ENCODE data around the gene DNAH10.

The DNAH10 gene

DNA sequence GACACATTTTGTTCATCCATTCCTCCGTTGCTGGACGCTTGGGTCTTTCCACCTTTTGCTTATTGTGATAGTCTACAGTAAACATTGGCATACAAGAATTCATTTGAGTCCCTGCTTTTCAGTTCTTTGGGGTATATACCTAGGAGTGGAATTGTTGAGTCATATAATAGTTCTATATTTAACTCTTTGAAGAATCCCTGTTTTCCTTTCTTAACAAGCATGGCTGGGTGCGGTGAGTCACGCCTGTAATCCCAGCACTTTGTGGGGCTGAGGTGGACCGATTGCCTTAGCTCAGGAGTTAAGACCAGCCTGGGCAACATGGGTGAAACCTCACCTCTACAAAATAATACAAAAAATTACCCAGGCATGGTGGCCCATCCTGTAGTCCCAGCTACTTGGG, 135.1 kb downstream of the DNAH10 start:
- Histone ChIP-seq H3K79me2 (ENCODE audit: insufficient read depth, low read length) (no peaks in the 10 kb centered on the region), H3K9me2 (replicated peaks; ENCODE audit: insufficient read depth, low read length) (no peaks in the 10 kb centered on the region), H3K36me3 (ENCODE audit: low read length) (no peaks in the 10 kb centered on the region), H3F3A (ENCODE audit: insufficient read depth) (no peaks in the 10 kb centered on the region), H3K9me3 (ENCODE audit: insufficient read depth, low read length) (no peaks in the 10 kb centered on the region), H3K9ac (ENCODE audit: low read length) (no peak overlapping the region), H4K20me1 (ENCODE audit: low read depth, low read length) (no peaks in the 10 kb centered on the region), H3K27ac (ENCODE audit: low read depth, low read length) (no peak overlapping the region), H3K4me3 (ENCODE audit: insufficient read depth, low read length, poor library complexity, severe bottlenecking) (no peak overlapping the region), H3K4me2 (ENCODE audit: low read depth, low read length, poor library complexity, severe bottlenecking) (no peak overlapping the region), H2AFZ (ENCODE audit: low read depth, low read length, severe bottlenecking) (no peak overlapping the region), H3K27me3 (ENCODE audit: low read length) (no peaks in the 10 kb centered on the region)
- no peak for TF ChIP-seq EZH2phosphoT487 (conservative IDR thresholded peaks at IDR 0.05; ENCODE audit: low read length)
- TF ChIP-seq, protein P1, sequence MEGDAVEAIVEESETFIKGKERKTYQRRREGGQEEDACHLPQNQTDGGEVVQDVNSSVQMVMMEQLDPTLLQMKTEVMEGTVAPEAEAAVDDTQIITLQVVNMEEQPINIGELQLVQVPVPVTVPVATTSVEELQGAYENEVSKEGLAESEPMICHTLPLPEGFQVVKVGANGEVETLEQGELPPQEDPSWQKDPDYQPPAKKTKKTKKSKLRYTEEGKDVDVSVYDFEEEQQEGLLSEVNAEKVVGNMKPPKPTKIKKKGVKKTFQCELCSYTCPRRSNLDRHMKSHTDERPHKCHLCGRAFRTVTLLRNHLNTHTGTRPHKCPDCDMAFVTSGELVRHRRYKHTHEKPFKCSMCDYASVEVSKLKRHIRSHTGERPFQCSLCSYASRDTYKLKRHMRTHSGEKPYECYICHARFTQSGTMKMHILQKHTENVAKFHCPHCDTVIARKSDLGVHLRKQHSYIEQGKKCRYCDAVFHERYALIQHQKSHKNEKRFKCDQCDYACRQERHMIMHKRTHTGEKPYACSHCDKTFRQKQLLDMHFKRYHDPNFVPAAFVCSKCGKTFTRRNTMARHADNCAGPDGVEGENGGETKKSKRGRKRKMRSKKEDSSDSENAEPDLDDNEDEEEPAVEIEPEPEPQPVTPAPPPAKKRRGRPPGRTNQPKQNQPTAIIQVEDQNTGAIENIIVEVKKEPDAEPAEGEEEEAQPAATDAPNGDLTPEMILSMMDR (IDR thresholded peaks at IDR 0.05; ENCODE audit: insufficient read depth, low read length, poor library complexity, severe bottlenecking) = no peak

GRCh38 chr12:123898673-123899072, 136.6 kb downstream of the DNAH10 start:
- Histone ChIP-seq H3K36me3 (ENCODE audit: low read length) (no peaks in the 10 kb centered on the region), H3K9ac (ENCODE audit: low read length) (no peak overlapping the region), H4K20me1 (ENCODE audit: low read depth, low read length) (no peaks in the 10 kb centered on the region), H3K4me3 (ENCODE audit: insufficient read depth, low read length, poor library complexity, severe bottlenecking) (no peak overlapping the region), H3K9me3 (ENCODE audit: insufficient read depth, low read length) (no peaks in the 10 kb centered on the region), H3F3A (ENCODE audit: insufficient read depth) (no peaks in the 10 kb centered on the region), H3K4me2 (ENCODE audit: low read depth, low read length, poor library complexity, severe bottlenecking) (no peak overlapping the region), H2AFZ (ENCODE audit: low read depth, low read length, severe bottlenecking) (no peak overlapping the region), H3K27me3 (ENCODE audit: low read length) (no peaks in the 10 kb centered on the region), H3K27ac (ENCODE audit: low read depth, low read length) (no peak overlapping the region), H3K9me2 (replicated peaks; ENCODE audit: insufficient read depth, low read length) (no peaks in the 10 kb centered on the region), H3K79me2 (ENCODE audit: insufficient read depth, low read length) (no peaks in the 10 kb centered on the region)
- no peak for TF ChIP-seq EZH2phosphoT487 (conservative IDR thresholded peaks at IDR 0.05; ENCODE audit: low read length)
- TF ChIP-seq, protein P1 (IDR thresholded peaks at IDR 0.05; ENCODE audit: insufficient read depth, low read length, poor library complexity, severe bottlenecking) = no peak

- H3K27ac ChIP-seq (ENCODE audit: low read depth, low read length) = no peak overlapping the region
Observed at GRCh38 chr12:123899368-123899767, 137.3 kb downstream of the DNAH10 start.

More at GRCh38 chr12:123899368-123899767, 137.3 kb downstream of the DNAH10 start:
- Histone ChIP-seq H3K79me2 (ENCODE audit: insufficient read depth, low read length) (no peaks in the 10 kb centered on the region), H3K4me2 (ENCODE audit: low read depth, low read length, poor library complexity, severe bottlenecking) (no peak overlapping the region), H3K9me2 (replicated peaks; ENCODE audit: insufficient read depth, low read length) (no peaks in the 10 kb centered on the region), H2AFZ (ENCODE audit: low read depth, low read length, severe bottlenecking) (no peak overlapping the region), H3K9me3 (ENCODE audit: insufficient read depth, low read length) (no peaks in the 10 kb centered on the region), H3K36me3 (ENCODE audit: low read length) (no peaks in the 10 kb centered on the region), H4K20me1 (ENCODE audit: low read depth, low read length) (no peaks in the 10 kb centered on the region), H3K4me3 (ENCODE audit: insufficient read depth, low read length, poor library complexity, severe bottlenecking) (no peak overlapping the region), H3F3A (ENCODE audit: insufficient read depth) (no peaks in the 10 kb centered on the region), H3K27me3 (ENCODE audit: low read length) (no peaks in the 10 kb centered on the region), H3K9ac (ENCODE audit: low read length) (no peak overlapping the region)
- TF ChIP-seq EZH2phosphoT487 (conservative IDR thresholded peaks at IDR 0.05; ENCODE audit: low read length) = no peak
- TF ChIP-seq, protein P1 (IDR thresholded peaks at IDR 0.05; ENCODE audit: insufficient read depth, low read length, poor library complexity, severe bottlenecking) = no peak

All from SU-DHL-6 (cell line).